Endothelial cell of umbilical vein (primary cell): Measurements from ENCODE around the gene KDM6B.

Experiments used
- POLR2A ChIP-seq: IDR thresholded peaks from 2 replicates; pipeline ENCODE4 v1.6.1; 2012; ENCODE audit warnings: low read depth, mild to moderate bottlenecking, control low read depth, low read length
- POLR2AphosphoS5 ChIP-seq: IDR thresholded peaks from 2 replicates; pipeline ENCODE4 v1.6.1; 2012; ENCODE audit warnings: low read depth, mild to moderate bottlenecking, control low read depth, low read length, moderate library complexity; ENCODE audit not compliant: insufficient read depth

- TF ChIP-seq POLR2A: no peak
- no peak for TF ChIP-seq POLR2AphosphoS5
Measured at GRCh38 chr17:7803981-7804380, 30.0 kb upstream of the KDM6B start.
